ENCODE results near the gene OGFOD1. TPM values are rescaled to one million over a fixed set of nuclear protein-coding genes. Genes with fewer than 3 reads are reported as not detected.

OGFOD1 gene
- total and polyA plus RNA-seq, 10 of the 15 experiments (the other 5 are each of a cell fraction or from before 2014, with no cell fraction given): 31.4 to 119 (median 51.6) TPM

- no peak for TF ChIP-seq ZBTB40 (IDR thresholded peaks at IDR 0.05; ENCODE audit: borderline replicate concordance)
Observed at GRCh38 chr16:56520251-56520577, 68.9 kb downstream of the OGFOD1 start (continued).

- ATAC-seq (no peak), DNase-seq (ENCODE audit: low read depth, low spot score) (no peak), FAIRE-seq (no peak)
- Histone ChIP-seq H3K9me3 (replicated peaks; ENCODE audit: control insufficient read depth, insufficient read depth, low read length) (no peaks in the 10 kb centered on the region; the same call in 2 of the 3 replicates), H3K9ac (ENCODE audit: control insufficient read depth, insufficient read depth, low read length) (no peak overlapping the region), H3K4me2 (ENCODE audit: control insufficient read depth, insufficient read depth) (no peak overlapping the region), H4K20me1 (ENCODE audit: control insufficient read depth, insufficient read depth) (no peaks in the 10 kb centered on the region), H3K27ac (ENCODE audit: control insufficient read depth, insufficient read depth) (no peak overlapping the region), H3K27me3 (replicated peaks in 1 of 2; ENCODE audit: control insufficient read depth in 2 of 2, insufficient read depth in 2 of 2, low read length in 1 of 2) (no peaks in the 10 kb centered on the region; a peak in 1 of 4 replicates), H2AFZ (ENCODE audit: control insufficient read depth, low read depth, low read length) (no peak overlapping the region), H3K79me2 (ENCODE audit: control insufficient read depth, insufficient read depth, low read length) (no peaks in the 10 kb centered on the region), H3K36me3 (ENCODE audit: control insufficient read depth in 2 of 2, insufficient read depth in 2 of 2, low read length in 1 of 2) (no peaks in the 10 kb centered on the region), H3K4me1 (ENCODE audit: control insufficient read depth, insufficient read depth, low read length) (no peaks in the 10 kb centered on the region), H3K4me3 (no peak overlapping the region)
- BruUV-seq (replicated peaks): no TSS peak
- ChIA-PET POLR2A (no interaction called here), RAD21 (ENCODE audit: unreplicated experiment) (no interaction called here), SMC1A (ENCODE audit: uncharacterized antibody, unreplicated experiment) (no interaction called here), CTCF (interaction anchor here (0.6 to 0.7 kb wide), 2 partner anchors 59 to 76 kb away, joined by 3 read pairs; no protein-coding TSS in a partner anchor)
- in situ Hi-C loops (cut with MboI): no loop called here
- intact Hi-C loops (cut with micrococcal nuclease; ENCODE audit: unreplicated experiment): no loop called here
- 53% methylated on average over 9 of the region's 9 CpGs for WGBS (ENCODE audit: insufficient coverage, insufficient replicate concordance, low lambda C conversion rate, missing lambda C conversion rate)
- TF ChIP-seq NR2F1 (conservative IDR thresholded peaks at IDR 0.05) (no peak), NBN (IDR thresholded peaks at IDR 0.05) (no peak), NR2C1 (IDR thresholded peaks at IDR 0.05) (no peak), USF1 (IDR thresholded peaks at IDR 0.05; ENCODE audit: borderline replicate concordance, extremely low read length, insufficient read depth, low read depth, low read length) (no peak), USF2 (IDR thresholded peaks at IDR 0.05; ENCODE audit: borderline replicate concordance, low read depth, low read length) (no peak), PML (IDR thresholded peaks at IDR 0.05; ENCODE audit: low read length) (no peak), CREB1 (IDR thresholded peaks at IDR 0.05; ENCODE audit: low read depth) (no peak), MLLT1 (IDR thresholded peaks at IDR 0.05) (no peak), RELA (IDR thresholded peaks at IDR 0.05; ENCODE audit: borderline replicate concordance, partially characterized antibody) (no peak), RFX5 (IDR thresholded peaks at IDR 0.05; ENCODE audit: low read depth, low read length) (no peak), RCOR1 (conservative IDR thresholded peaks at IDR 0.05; ENCODE audit: low read depth, low read length) (no peak), YBX1 (IDR thresholded peaks at IDR 0.05) (no peak), CHD4 (IDR thresholded peaks at IDR 0.05) (no peak), BCL3 (IDR thresholded peaks at IDR 0.05; ENCODE audit: borderline replicate concordance, insufficient read depth, low read depth, low read length, poor library complexity, severe bottlenecking) (no peak)
Observed at GRCh38 chr16:56525236-56525635, 73.9 kb downstream of the OGFOD1 start.

Measured in GM12878 (cell line).